Stimulated activated CD8-positive, alpha-beta memory T cell treated with anti-CD3 and anti-CD28 coated beads, Interleukin-12 subunit alpha, Interleukin-12 subunit beta, amount 100 ng/mL, for 24 hours (primary cell): ENCODE results near the gene NLK.

Source experiments
- DNase-seq: peaks from one replicate; pipeline ENCODE4 v3.0.0-alpha.2; 2020; ENCODE audit errors: extremely low read depth

NLK gene

GRCh38 chr17:28040406-28040805 is 2.1 kb upstream of the NLK start:
- no peak for DNase-seq

- peak; percentile 97 for DNase-seq
These were observed 1.2 kb upstream of the NLK start for GRCh38 chr17:28041068-28041843.

- DNase-seq, result no peak
These were observed 427 bp upstream of the NLK start for GRCh38 chr17:28041844-28042656.

- no peak for DNase-seq
These were observed 329 bp downstream of the NLK start for GRCh38 chr17:28042721-28043291.

- no peak for DNase-seq
These were observed 819 bp downstream of the NLK start for GRCh38 chr17:28043296-28043695.

- no peak for DNase-seq
These were observed 1.3 kb downstream of the NLK start for GRCh38 chr17:28043741-28044140.

- no peak for DNase-seq
These were observed 2.8 kb downstream of the NLK start for GRCh38 chr17:28045304-28045703.

- no peak for DNase-seq
These were observed 3.8 kb downstream of the NLK start for GRCh38 chr17:28046034-28046825.

- no peak for DNase-seq
These were observed 5.3 kb downstream of the NLK start for GRCh38 chr17:28047806-28048205.

- DNase-seq, result no peak
These were observed 6.6 kb downstream of the NLK start for GRCh38 chr17:28049071-28049470.

GRCh38 chr17:28053044-28053670 is 10.7 kb downstream of the NLK start:
- DNase-seq, result no peak

GRCh38 chr17:28053725-28054124 is 11.2 kb downstream of the NLK start:
- DNase-seq, result no peak

- DNase-seq, result no peak
These were observed 13.2 kb downstream of the NLK start for GRCh38 chr17:28055546-28056275.

GRCh38 chr17:28056276-28056620 is 13.8 kb downstream of the NLK start:
- DNase-seq, result no peak

- DNase-seq, result no peak
These were observed 15.3 kb downstream of the NLK start for GRCh38 chr17:28057731-28058246.

- DNase-seq, result no peak
These were observed 17.2 kb downstream of the NLK start for GRCh38 chr17:28059675-28060074.

- DNase-seq, result no peak
These were observed 23.2 kb downstream of the NLK start for GRCh38 chr17:28065706-28066105.

GRCh38 chr17:28069061-28069460 is 26.6 kb downstream of the NLK start:
- DNase-seq, result no peak

- DNase-seq, result no peak
These were observed 28.7 kb downstream of the NLK start for GRCh38 chr17:28071179-28071578.

- DNase-seq, result no peak
These were observed 29.6 kb downstream of the NLK start for GRCh38 chr17:28071891-28072606.
